GM18499 (cell line): ENCODE data around the gene GJB4.
"Not testable (repeated sequence)": the region's sequence is repeated elsewhere in the genome, so short reads cannot be mapped to it uniquely, and the experiment has no call there.

Experiments
- ATAC-seq: cut with Tn5 transposase; IDR thresholded peaks from one replicate; pipeline ENCODE4 v1.9.1; 2021; ENCODE audit warnings: moderate number of reproducible peaks; ENCODE audit not compliant: insufficient read depth, unreplicated experiment

The GJB4 gene

DNA sequence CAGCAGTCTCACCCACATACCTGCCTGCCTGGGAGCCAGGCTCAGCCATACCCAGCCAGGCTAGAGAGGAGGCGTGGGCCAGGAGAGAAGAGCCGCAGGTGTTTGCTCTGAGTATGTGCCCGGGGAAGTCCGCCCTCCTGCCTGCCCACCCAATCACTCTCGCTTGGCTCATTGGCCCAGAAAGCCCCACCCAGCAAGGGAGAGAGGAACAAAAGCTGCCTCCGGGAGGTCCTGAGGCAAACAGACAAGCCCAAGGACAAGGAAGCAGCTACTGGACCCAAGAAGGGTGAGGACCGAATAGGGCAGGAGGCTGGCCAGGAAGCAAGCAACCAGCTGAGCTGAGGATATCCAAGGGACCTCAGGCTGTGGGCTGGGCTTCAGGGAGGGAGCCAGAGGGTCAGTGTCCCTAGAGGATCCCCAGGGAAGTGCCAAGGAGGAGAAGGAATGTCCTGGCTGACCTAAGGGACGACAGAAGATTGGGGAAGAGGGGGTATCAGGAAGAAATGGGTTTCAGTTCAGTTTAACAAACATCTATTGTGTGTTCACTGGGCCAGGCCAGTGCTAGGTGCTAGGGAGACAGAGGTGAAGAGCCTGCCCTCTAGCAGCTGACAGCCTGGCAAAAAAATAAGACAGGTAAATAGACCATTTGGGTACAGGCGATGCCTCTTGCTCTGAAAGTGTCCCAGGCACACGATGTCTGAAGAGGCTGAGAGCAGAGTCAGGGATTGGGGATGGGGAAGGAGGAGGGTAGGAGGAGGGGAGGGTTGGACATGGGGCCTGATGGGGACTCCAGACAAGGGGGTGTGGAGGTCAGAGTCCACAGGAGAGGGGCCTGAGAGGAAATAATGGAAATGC is at the start of gene GJB4:
Gene GJB4, plus strand, starts transcription at position 238 of the 855 bp plus-strand sequence. CDS start 1,515 bp downstream, outside the sequence.
- ATAC-seq = no peak

DNA sequence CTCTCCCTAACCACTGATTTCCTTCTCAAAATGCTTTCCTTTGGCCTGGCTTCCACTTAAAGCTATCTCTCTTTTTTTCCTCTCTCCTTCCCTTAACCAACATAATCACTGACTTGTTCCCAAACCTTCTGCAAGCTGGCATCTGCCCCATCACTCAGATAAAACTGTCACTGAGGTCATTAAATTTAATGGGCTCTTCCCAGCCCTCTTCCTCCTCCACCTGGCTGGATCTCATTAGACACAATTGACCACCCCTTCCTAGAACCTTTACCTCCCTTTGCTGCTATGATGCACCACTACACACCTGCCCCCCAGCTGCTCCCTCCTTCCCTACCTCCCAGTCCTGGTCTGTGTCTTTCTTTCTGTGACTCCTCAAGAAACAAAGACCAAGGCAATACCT is 48.7 kb upstream of the GJB4 start:
- ATAC-seq = no peak

DNA sequence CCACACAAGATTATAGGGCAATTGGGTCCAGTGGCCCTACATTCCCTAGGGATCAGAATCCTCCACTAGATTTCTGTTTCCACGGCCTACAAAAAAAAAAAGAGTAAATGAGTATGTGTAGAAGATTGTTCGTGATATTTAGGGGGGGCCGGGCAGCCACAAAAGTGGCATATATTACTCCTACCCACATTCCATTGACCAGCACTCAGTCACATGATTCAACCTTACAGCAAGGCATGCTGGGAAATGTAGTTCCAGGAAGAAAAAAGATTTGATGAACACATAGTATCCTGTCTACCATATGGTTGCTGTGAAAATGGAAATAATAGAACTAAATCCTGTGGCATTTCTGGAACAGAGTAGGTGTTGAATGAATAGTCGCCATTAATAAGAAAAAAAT is 48.1 kb upstream of the GJB4 start:
- no peak for ATAC-seq

DNA sequence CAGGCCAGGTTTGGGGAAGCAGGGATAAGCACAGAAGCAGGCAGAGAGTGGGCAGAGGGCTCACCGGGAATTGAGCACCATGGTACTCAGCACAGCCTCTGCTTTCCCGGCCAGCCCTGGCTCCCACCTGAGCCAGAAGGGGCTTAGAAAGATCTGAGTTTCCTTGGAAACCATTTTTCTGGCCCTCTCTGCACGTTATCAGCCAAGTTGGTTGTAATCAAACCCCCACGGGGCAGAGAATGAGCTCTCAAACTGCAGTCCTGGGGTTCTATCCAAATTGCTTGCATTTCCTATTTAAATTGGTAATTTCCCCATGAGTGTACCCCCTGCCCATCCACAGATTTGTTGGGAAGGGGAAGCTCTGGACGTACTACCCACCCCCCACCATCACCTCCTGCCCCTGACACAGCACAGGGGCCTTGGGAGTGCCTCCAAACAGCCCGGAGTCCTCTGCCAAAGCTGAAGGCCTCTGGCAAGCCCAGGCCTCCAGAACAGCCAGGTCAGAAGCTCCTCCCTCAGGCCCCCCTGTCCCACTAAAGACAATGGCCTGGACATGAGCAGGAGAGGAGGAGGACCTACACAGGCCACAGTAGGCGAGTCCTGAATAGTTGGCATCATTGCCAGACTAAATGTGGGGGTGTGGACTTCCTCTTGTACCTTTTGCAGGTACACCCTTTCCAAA is 47.4 kb upstream of the GJB4 start:
- ATAC-seq = no peak

DNA sequence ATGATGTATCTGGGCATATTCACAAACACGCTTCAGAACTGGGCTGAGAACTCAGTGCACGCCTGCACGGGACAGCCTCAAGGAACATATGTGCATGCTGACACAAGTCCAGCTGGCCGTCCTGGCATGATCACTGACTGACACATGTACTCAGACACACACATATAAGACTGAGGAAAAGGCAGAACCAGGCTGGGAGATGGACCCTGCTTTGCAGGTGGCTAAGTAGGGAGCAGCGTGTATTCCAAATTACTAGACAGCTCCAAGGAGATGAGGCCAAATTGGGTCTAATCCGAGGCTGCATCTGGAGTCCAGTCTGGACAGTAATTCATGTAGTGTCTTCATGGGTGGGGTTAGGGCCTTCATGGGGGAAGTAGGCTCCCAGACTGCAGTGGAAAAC is 46.1 kb upstream of the GJB4 start:
- ATAC-seq = no peak

DNA sequence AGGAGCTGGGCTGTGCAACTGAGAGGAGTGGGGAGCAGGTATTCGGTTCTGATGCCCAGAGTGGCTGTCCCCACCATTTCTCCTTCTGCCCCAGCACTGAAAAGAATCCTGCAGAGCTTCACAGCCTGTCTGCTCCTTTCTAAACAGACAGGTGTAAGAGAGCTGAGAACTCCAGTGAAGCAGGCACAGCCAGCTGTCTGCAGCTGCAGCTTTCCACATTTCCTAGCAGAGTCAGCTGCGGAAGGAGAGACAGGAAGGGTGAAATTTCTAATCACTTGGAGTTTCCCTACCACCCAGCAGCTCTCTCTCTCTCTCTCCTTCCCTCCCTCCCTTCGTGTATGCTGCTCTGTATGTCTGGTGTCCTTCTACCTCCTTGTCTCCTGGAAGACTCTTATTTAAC is 45.2 kb upstream of the GJB4 start:
- ATAC-seq = no peak

DNA sequence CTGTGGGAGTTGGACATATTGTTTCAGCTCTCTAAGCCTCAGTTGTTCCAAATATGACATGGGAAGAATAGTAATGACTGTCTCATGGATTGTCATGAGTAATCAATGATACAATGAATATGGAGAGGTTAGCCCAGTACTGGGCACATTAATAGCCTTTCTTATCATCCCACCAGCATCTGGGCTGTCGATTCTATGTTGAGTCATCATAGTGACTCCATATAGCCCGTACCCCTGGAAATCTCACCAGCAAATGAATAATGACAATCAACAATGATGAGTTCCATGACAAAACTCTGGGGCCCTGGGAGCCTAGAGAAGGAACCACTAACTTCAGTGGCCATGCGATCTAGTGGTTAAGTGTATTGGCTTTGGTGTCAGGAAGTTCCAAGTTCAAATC is 44.4 kb upstream of the GJB4 start:
- no peak for ATAC-seq

DNA sequence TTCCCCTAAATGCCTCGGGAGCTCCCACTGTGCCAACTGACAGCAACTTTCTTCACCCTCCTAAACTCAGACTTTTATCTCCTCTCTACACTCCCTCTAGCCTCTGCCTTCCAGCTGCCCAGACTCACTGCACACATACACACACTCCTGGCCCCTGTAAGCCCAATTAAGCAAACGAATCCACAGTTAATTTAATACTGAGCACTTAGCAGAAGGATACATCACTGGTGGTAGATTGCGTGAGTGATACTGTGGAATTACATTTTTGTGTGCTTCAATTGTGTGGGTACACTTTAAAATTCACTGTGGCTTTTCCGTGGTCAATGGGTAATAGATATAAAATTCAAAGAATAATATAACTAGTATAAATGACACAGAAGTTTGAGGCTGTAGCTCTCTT is 38.3 kb upstream of the GJB4 start:
- ATAC-seq = no peak

DNA sequence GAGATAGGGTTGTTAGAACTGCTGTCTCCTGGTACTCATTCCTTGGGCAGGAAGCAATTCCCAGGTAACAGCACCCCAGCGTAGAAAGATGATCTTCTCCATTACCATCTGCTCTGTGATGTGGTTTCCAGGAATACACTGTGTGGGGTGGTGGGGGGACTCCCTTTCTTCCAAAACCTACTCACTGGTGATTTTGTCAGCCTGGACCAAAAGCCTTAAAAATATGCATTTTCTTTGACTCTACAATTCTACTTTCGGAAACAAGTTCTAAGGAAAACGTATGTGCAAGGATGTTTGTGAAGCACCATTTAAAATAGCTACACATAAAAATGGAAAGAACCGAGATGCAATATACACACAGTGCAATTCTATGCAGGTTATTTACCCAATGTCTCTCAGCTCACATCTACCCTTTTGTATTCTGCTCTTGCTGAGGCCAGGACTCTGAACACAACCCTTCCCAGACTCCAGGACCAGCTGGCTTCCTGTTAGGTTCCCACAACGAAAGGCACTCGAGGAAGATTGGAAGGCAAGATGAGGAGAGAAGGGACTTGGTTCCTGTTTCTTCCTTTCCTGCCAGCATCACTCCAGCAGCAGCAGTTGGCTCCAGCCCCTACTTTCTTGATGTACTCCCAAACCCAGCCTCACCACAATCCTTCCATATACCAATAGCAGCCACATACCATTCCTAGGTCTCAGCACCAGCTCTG is 37.7 kb upstream of the GJB4 start:
- ATAC-seq = no peak

DNA sequence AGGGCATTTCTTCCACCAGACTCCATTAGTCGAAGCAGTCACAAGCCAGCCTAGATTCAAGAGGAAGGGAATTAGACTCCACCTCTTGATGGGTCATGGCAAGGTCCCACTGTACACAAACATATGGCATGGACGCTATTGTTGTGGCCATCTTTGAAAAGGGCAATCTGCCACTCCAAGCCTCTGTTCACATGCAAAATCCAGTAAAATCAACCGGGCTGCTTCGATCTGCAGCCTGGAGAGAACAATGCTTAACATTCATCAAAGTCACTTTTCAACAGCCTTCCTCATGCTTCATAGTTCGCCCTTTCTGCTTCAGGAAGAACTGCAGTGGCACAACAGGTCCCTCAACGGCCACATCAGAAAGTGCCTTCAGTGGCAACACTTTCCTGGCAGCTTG is 32.7 kb upstream of the GJB4 start:
- ATAC-seq = no peak

DNA sequence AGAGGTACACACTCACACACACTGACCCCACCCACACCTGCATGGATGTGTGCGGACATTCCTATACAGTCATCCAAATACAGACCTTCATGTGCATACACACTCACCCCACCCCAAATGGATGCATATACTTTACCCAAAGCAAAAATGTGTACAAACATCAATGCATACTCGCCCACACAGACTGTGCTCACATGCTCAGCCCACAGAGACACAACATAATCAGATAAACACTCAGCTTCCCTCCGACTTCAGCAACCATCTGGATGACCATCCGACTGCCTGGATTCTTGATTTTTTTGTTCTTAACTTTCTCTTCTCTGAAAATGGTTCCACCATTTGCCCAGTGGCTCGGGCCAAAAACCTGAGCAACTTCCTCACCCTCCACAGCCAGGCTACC is 29.1 kb upstream of the GJB4 start:
- ATAC-seq = no peak

DNA sequence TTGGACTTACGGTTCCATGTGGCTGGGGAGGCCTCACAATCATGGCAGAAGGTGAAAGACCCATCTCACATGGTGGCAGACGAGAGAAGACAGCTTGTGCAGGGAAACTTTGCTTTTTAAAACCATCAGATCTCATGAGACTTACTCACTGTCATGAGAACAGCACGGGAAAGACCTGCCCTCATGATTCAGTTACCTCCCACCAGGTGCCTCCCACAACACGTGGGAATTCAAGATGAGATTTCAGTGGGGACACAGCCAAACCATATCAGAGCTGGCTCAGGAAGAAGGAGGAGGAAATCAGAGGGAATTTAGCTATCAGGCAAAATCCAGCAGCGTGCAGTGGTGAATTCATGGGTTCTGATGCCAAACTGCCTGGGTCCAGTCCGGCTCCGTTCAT is 26.7 kb upstream of the GJB4 start:
- ATAC-seq = not testable (repeated sequence)

DNA sequence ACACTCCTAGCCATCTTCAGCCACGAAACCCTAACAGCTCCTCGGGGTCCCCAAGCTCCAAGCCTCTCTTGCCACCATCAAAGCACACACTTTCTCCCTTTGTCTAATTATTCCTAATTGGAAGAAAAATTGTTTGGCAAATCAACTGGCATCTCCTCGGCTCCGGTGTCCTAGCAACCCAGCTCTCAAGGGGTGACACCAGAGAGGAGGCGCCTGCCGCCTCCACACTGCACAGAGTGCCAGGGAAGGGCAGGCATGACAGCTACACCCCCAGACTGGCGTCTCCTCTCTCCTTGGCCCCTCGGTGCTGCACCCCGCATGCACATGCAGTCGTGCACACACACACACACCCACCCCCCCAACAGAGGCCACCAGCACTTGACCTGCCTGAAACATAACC is 22.8 kb upstream of the GJB4 start:
- no peak for ATAC-seq

DNA sequence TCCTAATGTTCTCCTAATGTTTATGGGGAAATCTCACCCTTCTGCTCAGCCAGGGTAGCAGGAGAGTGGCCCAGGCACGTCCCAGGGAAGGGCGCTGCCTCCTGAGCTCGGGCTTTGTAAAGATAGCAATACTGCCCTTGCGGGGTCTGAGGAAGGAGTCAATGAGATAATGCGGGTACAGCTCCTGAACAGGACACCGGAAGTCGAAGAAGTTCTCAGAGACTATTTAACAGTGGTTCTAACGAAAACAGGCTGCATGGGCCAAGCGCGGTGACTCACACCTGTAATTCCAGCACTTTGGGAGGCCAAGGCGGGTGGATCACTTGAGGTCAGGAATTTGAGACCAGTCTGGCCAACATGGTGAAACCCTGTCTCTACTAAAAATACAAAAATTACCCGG is 22.3 kb upstream of the GJB4 start:
- not testable (repeated sequence) for ATAC-seq

DNA sequence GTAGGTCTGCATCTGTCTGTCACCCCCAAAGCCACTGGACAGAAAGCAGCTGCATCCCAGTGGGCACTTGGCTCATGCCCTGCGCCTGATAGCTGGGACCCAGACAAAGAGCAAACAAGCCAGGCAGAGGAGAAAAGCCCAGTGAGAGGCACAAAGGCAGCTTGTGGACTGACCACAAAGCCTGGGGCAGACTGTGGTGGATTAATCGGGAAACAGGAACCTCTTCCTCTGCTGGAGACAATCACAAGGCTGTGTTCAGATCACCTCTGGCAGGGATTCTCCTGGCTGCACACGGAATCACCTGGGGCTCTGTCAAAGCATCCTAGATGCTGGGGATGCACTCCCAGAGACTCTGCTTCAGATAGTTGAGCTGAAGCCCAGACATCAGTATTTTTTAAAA is 19.9 kb upstream of the GJB4 start:
- ATAC-seq = no peak

DNA sequence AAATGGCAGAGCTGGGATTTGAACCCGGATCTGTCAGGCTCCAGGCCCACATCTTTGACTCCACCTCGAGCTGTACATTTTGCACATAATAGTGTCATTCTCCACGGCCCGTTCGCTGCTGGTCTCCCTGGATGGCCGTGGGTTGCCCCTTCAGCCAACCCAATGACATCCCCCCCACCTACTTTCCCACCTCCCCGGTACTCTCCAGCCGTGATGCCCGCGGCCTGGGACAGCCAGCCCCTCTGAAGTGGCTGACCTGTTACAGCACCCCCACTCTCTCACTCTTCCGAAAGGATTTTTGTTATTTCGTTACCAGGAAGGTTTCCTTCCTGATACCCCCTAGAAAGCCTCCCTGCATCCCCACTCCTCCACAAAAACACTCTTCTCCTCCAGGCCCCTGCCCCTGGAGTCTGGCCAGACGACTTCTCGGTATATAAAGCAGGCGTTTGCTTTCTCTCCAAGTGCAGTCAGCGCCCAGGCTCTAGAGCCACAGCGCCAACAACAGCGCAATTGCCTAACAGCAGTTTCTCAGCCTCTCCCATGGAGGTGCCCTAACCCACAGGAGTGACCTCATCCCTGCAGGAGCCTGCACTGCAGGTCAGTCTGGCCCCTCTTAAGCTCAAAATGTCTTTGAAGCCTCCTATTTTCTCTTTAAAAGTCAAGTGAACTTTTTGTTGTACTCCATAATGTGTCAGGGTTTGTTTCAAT is 19.2 kb upstream of the GJB4 start:
- no peak for ATAC-seq

DNA sequence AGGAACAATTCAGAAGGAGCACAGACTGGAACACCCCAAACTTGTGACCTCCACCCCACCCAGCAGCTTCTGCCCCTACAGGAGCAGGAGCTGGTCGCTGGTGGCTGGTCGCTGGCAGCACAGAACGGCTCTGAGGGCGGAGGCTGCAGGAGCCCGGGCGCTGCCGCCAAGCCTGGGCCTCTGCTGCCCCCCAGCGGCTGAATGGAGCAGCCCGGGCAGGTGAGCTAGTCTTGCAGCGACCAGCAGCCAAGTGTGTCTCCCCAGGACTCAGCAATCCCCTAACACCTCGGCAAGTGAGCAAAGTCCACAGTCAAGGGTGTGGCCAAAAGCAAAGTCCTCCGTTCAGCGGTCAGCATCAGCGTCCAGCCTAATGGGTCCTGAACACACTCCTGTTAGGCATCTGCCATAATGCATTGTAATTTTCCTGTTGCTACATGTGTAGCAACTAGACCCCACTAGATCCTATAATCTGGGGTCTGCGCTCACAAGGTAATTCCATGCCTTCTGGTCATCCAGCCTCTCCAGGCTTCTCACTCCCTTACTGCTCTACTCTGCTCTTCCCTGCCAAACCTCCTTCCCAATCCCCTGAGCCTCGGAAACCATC is 16.8 kb upstream of the GJB4 start:
- ATAC-seq = no peak

DNA sequence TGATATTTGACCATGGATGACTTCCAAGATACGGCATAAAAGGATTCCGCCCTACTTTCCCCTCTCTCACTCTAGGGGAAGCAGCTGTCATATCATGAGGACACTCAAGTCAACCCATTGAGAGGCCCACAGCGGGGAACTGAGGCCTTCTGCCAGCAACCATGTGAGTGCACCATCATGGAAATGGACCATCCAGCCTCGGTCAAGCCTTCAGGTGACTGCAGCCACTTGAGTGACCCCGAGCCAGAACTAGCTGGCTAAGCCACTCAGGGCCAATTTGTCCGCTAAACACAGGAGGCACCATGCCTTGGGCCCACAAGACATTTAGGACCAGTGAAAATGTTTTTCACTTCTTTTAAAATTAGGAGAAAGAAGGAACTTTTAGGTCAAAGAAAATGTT is 15.8 kb upstream of the GJB4 start:
- no peak for ATAC-seq

DNA sequence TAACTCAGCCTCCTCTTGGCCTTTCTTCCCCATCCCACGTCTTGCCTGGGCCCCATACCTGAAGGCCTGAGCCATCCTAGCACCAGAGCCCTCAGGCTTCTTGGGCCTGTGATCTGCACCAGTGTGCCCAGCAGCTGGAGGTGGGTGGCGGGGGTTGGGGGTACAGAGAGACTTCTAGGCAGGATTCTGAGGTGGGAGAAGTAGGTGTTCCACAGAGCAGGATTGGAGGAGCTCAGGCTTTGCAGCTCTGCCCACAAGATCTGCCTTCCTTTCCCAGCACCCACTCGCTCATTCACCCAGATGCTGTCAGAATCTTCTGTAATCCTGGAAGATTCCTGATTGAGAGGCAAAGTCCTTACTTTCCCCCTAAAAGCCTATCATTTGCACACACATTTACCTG is 14.7 kb upstream of the GJB4 start:
- ATAC-seq = no peak

DNA sequence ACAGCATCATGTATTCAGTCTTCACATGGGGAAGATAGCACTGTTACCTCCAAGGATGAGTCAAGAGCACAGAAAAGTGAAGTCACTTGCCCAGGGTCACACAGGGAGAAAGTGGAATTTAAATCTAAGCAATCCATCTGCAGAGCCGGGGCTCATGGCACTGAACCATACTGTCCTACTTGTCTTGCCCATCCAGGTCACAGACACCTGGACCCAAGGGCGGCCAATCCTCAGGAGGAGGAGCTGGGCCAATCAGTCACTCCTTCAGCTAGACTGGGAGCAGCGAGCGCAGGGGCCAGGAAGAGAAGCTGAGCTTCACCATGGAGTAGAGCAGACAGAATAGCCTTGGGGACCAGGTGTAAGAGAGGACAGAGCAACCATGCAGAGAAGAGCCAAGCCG is 13.9 kb upstream of the GJB4 start:
- no peak for ATAC-seq
